ENCODE results near the gene PPP1R9A.
"Not testable (repeated sequence)": the region's sequence is repeated elsewhere in the genome, so short reads cannot be mapped to it uniquely, and the experiment has no call there.

The PPP1R9A gene

GRCh38 chr7:94980418-94981142 is 73.2 kb downstream of the PPP1R9A start:
- no peak for DNase-seq

- DNase-seq, result no peak
Observed at GRCh38 chr7:94995921-94996320, 88.5 kb downstream of the PPP1R9A start.

GRCh38 chr7:94996369-94996768 is 89.0 kb downstream of the PPP1R9A start:
- DNase-seq, result no peak

GRCh38 chr7:94997547-94997946 is 90.2 kb downstream of the PPP1R9A start:
- DNase-seq, result no peak

GRCh38 chr7:94998266-94999068 is 91.1 kb downstream of the PPP1R9A start:
- no peak for DNase-seq

GRCh38 chr7:94999069-94999351 is 91.6 kb downstream of the PPP1R9A start:
- no peak for DNase-seq

GRCh38 chr7:94999601-95000000 is 92.2 kb downstream of the PPP1R9A start:
- DNase-seq, result not testable (repeated sequence)

GRCh38 chr7:95001258-95001657 is 93.9 kb downstream of the PPP1R9A start:
- no peak for DNase-seq

- no peak for DNase-seq
Observed at GRCh38 chr7:95001815-95002561, 94.6 kb downstream of the PPP1R9A start.

GRCh38 chr7:95002775-95003174 is 95.4 kb downstream of the PPP1R9A start:
- no peak for DNase-seq

- DNase-seq, result peak; percentile 71
Observed at GRCh38 chr7:95004618-95005247, 97.3 kb downstream of the PPP1R9A start.

GRCh38 chr7:95006010-95006409 is 98.6 kb downstream of the PPP1R9A start:
- DNase-seq, result no peak

- not testable (repeated sequence) for DNase-seq
Observed at GRCh38 chr7:95008773-95009172, 101.4 kb downstream of the PPP1R9A start.

GRCh38 chr7:95011146-95011928 is 103.9 kb downstream of the PPP1R9A start:
- DNase-seq, result no peak

- no peak for DNase-seq
Observed at GRCh38 chr7:95011995-95012394, 104.6 kb downstream of the PPP1R9A start.

GRCh38 chr7:95018021-95018420 is 110.6 kb downstream of the PPP1R9A start:
- no peak for DNase-seq

GRCh38 chr7:95026018-95026417 is 118.6 kb downstream of the PPP1R9A start:
- no peak for DNase-seq

- DNase-seq, result no peak
Observed at GRCh38 chr7:95026421-95027072, 119.2 kb downstream of the PPP1R9A start.

- no peak for DNase-seq
Observed at GRCh38 chr7:95027234-95027872, 120.0 kb downstream of the PPP1R9A start.

GRCh38 chr7:95028683-95029082 is 121.3 kb downstream of the PPP1R9A start:
- DNase-seq, result no peak

- DNase-seq, result no peak
Observed at GRCh38 chr7:95035295-95035694, 127.9 kb downstream of the PPP1R9A start.

All from NCI-H82 (cell line).